HCT116 (cell line): ENCODE results near the gene PLP2. TPM values are rescaled to one million over a fixed set of nuclear protein-coding genes. Genes with fewer than 3 reads are reported as not detected.

ENCODE experiments used
- ATAC-seq: fragments of 200-7000 bp; cut with Tn5 transposase; 2 replicates; pipeline ENCODE4 v1.9.1; 2020; ENCODE audit warnings: mild to moderate bottlenecking, moderate library complexity
- BruUV-seq: library from RNA; stranded (reverse); fragments of 400-500 nt; replicated peaks from 2 replicates; lab custom pipeline; 2021; lab: Mats Ljungman, UMichigan
- CTCF ChIA-PET: fragments of 300-600 bp; sonication (Branson Sonifier 250); formaldehyde crosslinking; loops from one replicate; lab custom pipeline; 2021; ENCODE audit warnings: antibody characterized with exemption; lab: Charles Lee
- POLR2A ChIA-PET: fragments of 300-600, 350-600 bp; sonication (Branson Sonifier 250); formaldehyde crosslinking; loops from one replicate; lab custom pipeline; 2021; ENCODE audit warnings: antibody characterized with exemption; lab: Charles Lee
- RAD21 ChIA-PET, 2 experiments: fragments of 300-600 bp; sonication (Branson Sonifier 250); formaldehyde crosslinking; loops; one replicate each; lab custom pipeline; 2023; ENCODE audit warnings: low total read pairs in 2 of 2; ENCODE audit not compliant: uncharacterized antibody in 2 of 2, unreplicated experiment in 2 of 2, low non-redundant PET in 1 of 2; lab: Charles Lee
- DNase-seq: peaks from one replicate; pipeline ENCODE4 v3.0.0-alpha.2; 2010; ENCODE audit warnings: low read depth, low spot score
- H2AFZ ChIP-seq: fragments of 200-600 bp; shearing (Covaris generic), sonication (generic); 2 replicates; pipeline ENCODE4 v1.6.1; 2017; ENCODE audit warnings: low read depth, mixed run types, mixed read lengths, antibody characterized with exemption, low read length; ENCODE audit not compliant: poor library complexity, severe bottlenecking
- H3K27ac ChIP-seq: 2 replicates; pipeline ENCODE4 v1.5.1; 2012; ENCODE audit warnings: low read depth, low read length
- H3K27me3 ChIP-seq: fragments of 200-600 bp; sonication (generic); 2 replicates; pipeline ENCODE4 v1.6.1; 2016; ENCODE audit warnings: mixed run types, low read length, mixed read lengths; ENCODE audit not compliant: insufficient read depth
- H3K36me3 ChIP-seq, 2 experiments: fragments of 200-500 bp in 1 of 2; fragments of 200-600 bp in 1 of 2; sonication (Bioruptor generic) in 1 of 2; sonication (generic) in 1 of 2; 2 replicates each; pipeline versions ENCODE4 v1.5.1 to v1.6.1; 2014 to 2016; ENCODE audit warnings: low read length in 2 of 2, inconsistent platforms in 1 of 2, mixed read lengths in 1 of 2, mixed run types in 1 of 2; ENCODE audit not compliant: insufficient read depth in 2 of 2, control insufficient read depth in 1 of 2
- H3K4me1 ChIP-seq, 2 experiments: fragments of 200-600 bp in 1 of 2; sonication (generic) in 1 of 2; 2 replicates each; pipeline versions ENCODE4 v1.5.1 to v1.6.1; 2012 to 2017; ENCODE audit warnings: low read length in 2 of 2, inconsistent platforms in 1 of 2, mild to moderate bottlenecking in 1 of 2, mixed read lengths in 1 of 2, mixed run types in 1 of 2, moderate library complexity in 1 of 2; ENCODE audit not compliant: insufficient read depth in 2 of 2, control insufficient read depth in 1 of 2
- H3K4me2 ChIP-seq: fragments of 200-600 bp; sonication (generic); 2 replicates; pipeline ENCODE4 v1.6.1; 2017; ENCODE audit warnings: mixed run types, low read length, mixed read lengths
- H3K4me3 ChIP-seq, 2 experiments: fragments of 200-600 bp in 1 of 2; sonication (generic) in 1 of 2; replicated peaks in 1 of 2; 2 replicates each; pipeline ENCODE4 v1.5.1; 2011 to 2016; ENCODE audit warnings: low read length in 2 of 2, control low read depth in 1 of 2, low read depth in 1 of 2, mild to moderate bottlenecking in 1 of 2, mixed read lengths in 1 of 2, mixed run types in 1 of 2
- H3K79me2 ChIP-seq: fragments of 200-600 bp; sonication (generic); 2 replicates; pipeline ENCODE4 v1.6.1; 2017; ENCODE audit warnings: mild to moderate bottlenecking, mixed run types, low read length, moderate library complexity, mixed read lengths; ENCODE audit not compliant: insufficient read depth
- H3K9ac ChIP-seq: fragments of 200-600 bp; sonication (generic); 2 replicates; pipeline ENCODE4 v1.6.1; 2016; ENCODE audit warnings: low read length, mixed read lengths
- H3K9me2 ChIP-seq: fragments of 200-600 bp; sonication (generic), shearing (Covaris generic); 2 replicates; pipeline ENCODE4 v1.6.1; 2017; ENCODE audit warnings: mixed run types, mild to moderate bottlenecking, moderate library complexity; ENCODE audit not compliant: insufficient read depth
- H3K9me3 ChIP-seq, 2 experiments: fragments of 200-500 bp in 1 of 2; fragments of 200-600 bp in 1 of 2; sonication (Bioruptor generic) in 1 of 2; sonication (generic) in 1 of 2; 2 replicates each; pipeline ENCODE4 v1.6.1; 2014 to 2017; ENCODE audit warnings: low read length in 2 of 2, mixed read lengths in 2 of 2, inconsistent platforms in 1 of 2, low read depth in 1 of 2, mild to moderate bottlenecking in 1 of 2, mixed run types in 1 of 2, moderate library complexity in 1 of 2; ENCODE audit not compliant: control insufficient read depth in 1 of 2, insufficient read depth in 1 of 2
- H4K20me1 ChIP-seq: fragments of 200-600 bp; sonication (generic), shearing (Covaris generic); 2 replicates; pipeline ENCODE4 v1.6.1; 2017; ENCODE audit warnings: mixed run types, mild to moderate bottlenecking, moderate library complexity; ENCODE audit not compliant: insufficient read depth
- CTCF ChIP-seq, 3 experiments: fragments of 200-600 bp in 1 of 3; sonication (generic) in 1 of 3; IDR thresholded peaks in 2 of 3; conservative IDR thresholded peaks in 1 of 3; 2 replicates each; pipeline ENCODE4 v1.5.1; 2012 to 2017; ENCODE audit warnings: low read depth in 2 of 3, low read length in 2 of 3, antibody characterized with exemption in 1 of 3, borderline replicate concordance in 1 of 3, control low read depth in 1 of 3, mild to moderate bottlenecking in 1 of 3, mixed read lengths in 1 of 3, mixed run types in 1 of 3, moderate library complexity in 1 of 3; ENCODE audit not compliant: insufficient read depth in 1 of 3
- MAX ChIP-seq: IDR thresholded peaks from 2 replicates; pipeline ENCODE4 v1.6.1; 2012
- POLR2A ChIP-seq: IDR thresholded peaks from 2 replicates; pipeline ENCODE4 v1.7.0; 2011; ENCODE audit warnings: borderline replicate concordance; ENCODE audit not compliant: insufficient read depth, insufficient read length; ENCODE audit errors: extremely low read depth
- POLR2AphosphoS5 ChIP-seq: IDR thresholded peaks from 2 replicates; pipeline ENCODE4 v1.6.1; 2011; ENCODE audit warnings: mild to moderate bottlenecking, low read depth, low read length, moderate library complexity
- SIN3A ChIP-seq: IDR thresholded peaks from 2 replicates; pipeline ENCODE4 v1.6.1; 2012; ENCODE audit warnings: low read depth
- SRF ChIP-seq: IDR thresholded peaks from 2 replicates; pipeline ENCODE4 v1.6.1; 2012; ENCODE audit warnings: low read depth
- YY1 ChIP-seq: IDR thresholded peaks from 2 replicates; pipeline ENCODE4 v1.6.1; 2011; ENCODE audit warnings: low read length, low read depth, moderate library complexity, mild to moderate bottlenecking; ENCODE audit not compliant: insufficient replicate concordance; ENCODE audit errors: extremely low read depth
- intact Hi-C: fragments of 100-400 bp; cut with micrococcal nuclease; formaldehyde crosslinking; loops from 2 replicates; pipeline ENCODE4 v1.10.0; 2022
- total RNA-seq: library from RNA; stranded (reverse); gene quantifications from one replicate; pipeline ENCODE4 v1.2.1, GENCODE V29; 2021; ENCODE audit not compliant: unreplicated experiment

PLP2 gene
- total RNA-seq, 1 experiment from 2014 or later, result 207 TPM

- TF ChIP-seq POLR2AphosphoS5 (no peak), SRF (no peak), SIN3A (no peak), CTCF (IDR thresholded peaks at IDR 0.05 in 2 of 3, conservative IDR thresholded peaks at IDR 0.05 in 1 of 3; ENCODE audit: borderline replicate concordance in 1 of 3, insufficient read depth in 1 of 3, low read depth in 2 of 3, low read length in 2 of 3) (no peak), POLR2A (no peak)
- TF ChIP-seq, all 23 proteins: peak for 0
Measured at GRCh38 chrX:49205443-49205842, 33.7 kb downstream of the PLP2 start (continued).

- ChIA-PET POLR2A (no interaction called here), RAD21 (no interaction called here), CTCF (no interaction called here)
- intact Hi-C loops, result no loop called here
- Histone ChIP-seq H3K4me2 (no peak overlapping the region), H3K36me3 (no peaks in the 10 kb centered on the region), H3K4me3 (no peak overlapping the region), H2AFZ (no peak overlapping the region), H3K9me3 (no peaks in the 10 kb centered on the region), H3K4me1 (no peaks in the 10 kb centered on the region), H3K27ac (no peak overlapping the region), H3K9me2 (no peaks in the 10 kb centered on the region), H3K9ac (no peak overlapping the region), H3K79me2 (no peaks in the 10 kb centered on the region), H4K20me1 (no peaks in the 10 kb centered on the region), H3K27me3 (no peaks in the 10 kb centered on the region)
- no peak for TF ChIP-seq MAX
- no peak for TF ChIP-seq YY1
- no peak for TF ChIP-seq POLR2A
- ATAC-seq (no peak), DNase-seq (no peak)
- no TSS peak for BruUV-seq
Measured at GRCh38 chrX:49206543-49206942, 34.8 kb downstream of the PLP2 start.
